Upper lobe of left lung (tissue), 6 donors: Measurements from ENCODE around the gene EIF4EBP3. TPM values are rescaled to one million over a fixed set of nuclear protein-coding genes. Genes with fewer than 3 reads are reported as not detected.

Source experiments
- ATAC-seq, 2 donors: fragments of 200-7000 bp; cut with Tn5 transposase; one replicate each; pipeline ENCODE4 v1.9.1; 2022; ENCODE audit warnings: mild to moderate bottlenecking in 2 of 2, moderate library complexity in 2 of 2; ENCODE audit not compliant: low FRiP score in 2 of 2
- DNase-seq, 2 donors: peaks; one replicate each; pipeline ENCODE4 v3.0.0-alpha.2; 2019 to 2020
- H3K27ac ChIP-seq, 4 donors: fragments of 200-600 bp; sonication (generic); one replicate each; pipeline ENCODE4 v1.5.1; 2016 to 2019
- H3K27me3 ChIP-seq, 4 donors: fragments of 200-600 bp; sonication (generic); one replicate each; pipeline ENCODE4 v1.5.1; 2017 to 2019
- H3K36me3 ChIP-seq, 4 donors: fragments of 200-600 bp; sonication (generic); one replicate each; pipeline ENCODE4 v1.5.1; 2016 to 2019
- H3K4me1 ChIP-seq, 4 donors: fragments of 200-600 bp; sonication (generic); one replicate each; pipeline ENCODE4 v1.5.1; 2018 to 2019
- H3K4me3 ChIP-seq, 4 donors: fragments of 200-600 bp; sonication (generic); one replicate each; pipeline ENCODE4 v1.5.1; 2017 to 2019; ENCODE audit warnings: mild to moderate bottlenecking in 2 of 4, moderate library complexity in 1 of 4
- H3K9me3 ChIP-seq, 4 donors: fragments of 200-600 bp; sonication (generic); one replicate each; pipeline ENCODE4 v1.5.1; 2018 to 2019
- EP300 ChIP-seq, 4 donors: sonication (generic); formaldehyde crosslinking; IDR thresholded peaks; one replicate each; pipeline ENCODE4 v1.5.1; 2017; ENCODE audit warnings: antibody characterized with exemption in 4 of 4, control low read depth in 2 of 4
- POLR2A ChIP-seq, 4 donors: fragments of 450-650 bp; IDR thresholded peaks; one replicate each; pipeline ENCODE4 v1.5.1; 2016 to 2017; ENCODE audit warnings: antibody characterized with exemption in 4 of 4, mild to moderate bottlenecking in 2 of 4
- POLR2AphosphoS5 ChIP-seq, 2 donors: sonication (generic); formaldehyde crosslinking; IDR thresholded peaks; one replicate each; pipeline ENCODE4 v1.5.1; 2017; ENCODE audit warnings: antibody characterized with exemption in 2 of 2
- WGBS, 2 donors: methylation state at CpG; one replicate each; pipeline ENCODE4 v1.1.5; 2017 to 2018; 5-methylcytosine and 5-hydroxymethylcytosine counted together
- total RNA-seq, 6 donors: library from RNA; depleted of rRNA in 4 of 6; stranded (reverse); fragments of >200 nt in 4 of 6; gene quantifications; one replicate each; pipeline versions ENCODE4 v1.1.0 to v1.2.1, GENCODE V29; 2016 to 2021
- TF ChIP-seq, protein P1 (sequence below), 6 experiments: fragments of 450-650 bp in 4 of 6; fragments of 200-600 bp in 2 of 6; sonication (generic) in 2 of 6; IDR thresholded peaks; one replicate each; pipeline ENCODE4 v1.5.1; 2016 to 2019; ENCODE audit warnings: antibody characterized with exemption in 6 of 6
- donor health status: DM: no; HTN: no; CAD: no; lungs with moderate emphysema.
- donor health status: DM: no; HTN: yes; CAD: no; lungs with severe emphysema.

EIF4EBP3 gene
- total RNA-seq, 6 donors from 2014 or later: 12.1 to 32.5 (median 21.0) TPM

DNA sequence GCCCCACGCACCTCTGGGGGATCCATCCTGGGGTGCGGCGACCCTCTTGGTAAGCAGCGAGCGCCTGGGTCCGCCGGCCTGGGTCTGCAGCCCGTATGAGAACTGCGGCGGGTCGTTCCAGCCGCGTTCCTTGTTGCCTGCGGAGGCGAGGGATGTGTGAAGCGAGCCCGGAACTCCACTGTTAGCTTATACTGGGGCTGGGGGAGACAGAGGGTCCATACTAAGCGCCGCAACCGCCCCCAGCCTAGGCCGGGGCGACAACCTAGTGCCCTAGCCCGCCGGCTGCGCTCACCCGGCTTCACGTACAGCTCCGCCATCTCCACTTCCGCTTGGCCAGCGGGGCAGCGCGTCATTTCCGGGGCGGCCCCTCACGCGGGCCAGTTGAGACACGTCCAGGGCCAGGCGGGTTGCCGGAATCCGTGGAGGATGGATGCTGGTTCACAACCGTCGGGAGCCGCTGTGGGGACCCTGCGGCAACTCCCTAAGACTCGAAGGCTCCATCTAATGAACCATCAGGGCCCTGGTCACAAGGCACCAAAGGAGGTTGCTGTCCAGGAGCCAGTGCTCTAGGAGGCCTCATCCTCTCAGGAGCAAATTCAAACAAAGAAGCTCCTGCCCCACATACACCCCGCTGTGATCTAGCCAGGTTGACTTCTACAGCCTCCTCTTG lies 9.8 kb downstream of the EIF4EBP3 start, which contains the start of gene SRA1:
TSS of gene SRA1 (minus strand) at position 338 of the 670 bp plus-strand sequence. CDS start at position 317, 21 bp downstream.
- peaks cover 18 to 39% (median 31%) of the 10 kb centered on the region in 4 donors for H3K4me1 ChIP-seq
- no peaks in the 10 kb centered on the region for H3K9me3 ChIP-seq
- ATAC-seq (peak; percentile 96 to 98), DNase-seq (peak; percentile 96 to 99)
- H3K36me3 ChIP-seq: peaks cover 0 to 22% (median 3%) of the 10 kb centered on the region in 4 donors
- no peaks in the 10 kb centered on the region for H3K27me3 ChIP-seq
- H3K4me3 ChIP-seq: peak within 1 kb of the TSS; percentile 52 to 76 (median 65)
- H3K27ac ChIP-seq: peak within 1 kb of the TSS; percentile 91 to 95 (median 93)
- 1% methylated on average over 13 to 41 of the region's 46 CpGs for WGBS, 2 donors
- peak in 1 of 4 donors; percentile 75 for TF ChIP-seq EP300 (IDR thresholded peaks at IDR 0.05)
- TF ChIP-seq POLR2AphosphoS5 (IDR thresholded peaks at IDR 0.05): peak; percentile 99
- TF ChIP-seq POLR2A (IDR thresholded peaks at IDR 0.05): peak; percentile 68 to 96 (median 92)
- TF ChIP-seq, protein P1, sequence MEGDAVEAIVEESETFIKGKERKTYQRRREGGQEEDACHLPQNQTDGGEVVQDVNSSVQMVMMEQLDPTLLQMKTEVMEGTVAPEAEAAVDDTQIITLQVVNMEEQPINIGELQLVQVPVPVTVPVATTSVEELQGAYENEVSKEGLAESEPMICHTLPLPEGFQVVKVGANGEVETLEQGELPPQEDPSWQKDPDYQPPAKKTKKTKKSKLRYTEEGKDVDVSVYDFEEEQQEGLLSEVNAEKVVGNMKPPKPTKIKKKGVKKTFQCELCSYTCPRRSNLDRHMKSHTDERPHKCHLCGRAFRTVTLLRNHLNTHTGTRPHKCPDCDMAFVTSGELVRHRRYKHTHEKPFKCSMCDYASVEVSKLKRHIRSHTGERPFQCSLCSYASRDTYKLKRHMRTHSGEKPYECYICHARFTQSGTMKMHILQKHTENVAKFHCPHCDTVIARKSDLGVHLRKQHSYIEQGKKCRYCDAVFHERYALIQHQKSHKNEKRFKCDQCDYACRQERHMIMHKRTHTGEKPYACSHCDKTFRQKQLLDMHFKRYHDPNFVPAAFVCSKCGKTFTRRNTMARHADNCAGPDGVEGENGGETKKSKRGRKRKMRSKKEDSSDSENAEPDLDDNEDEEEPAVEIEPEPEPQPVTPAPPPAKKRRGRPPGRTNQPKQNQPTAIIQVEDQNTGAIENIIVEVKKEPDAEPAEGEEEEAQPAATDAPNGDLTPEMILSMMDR (IDR thresholded peaks at IDR 0.05): peak in 3 of 6 experiments; percentile 12 to 25 (median 18)

DNA sequence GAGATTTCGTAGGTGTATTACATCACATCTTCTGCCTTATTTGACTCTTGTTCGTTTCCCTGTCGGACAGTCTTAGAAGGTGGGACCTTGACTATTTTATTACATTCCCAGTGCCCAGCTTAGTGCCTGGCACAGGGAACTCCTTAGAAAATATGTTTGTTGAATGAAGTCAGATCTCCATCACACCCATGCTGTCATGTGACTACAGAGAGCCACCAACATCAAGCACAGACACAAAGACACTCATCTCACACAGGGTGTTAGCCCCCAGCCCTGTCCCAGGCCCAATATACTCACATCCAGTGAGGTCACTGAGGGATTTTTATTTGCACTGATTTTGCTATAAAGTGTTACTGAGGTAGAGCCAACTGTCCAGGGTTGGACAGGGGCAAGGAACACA lies 10.5 kb downstream of the EIF4EBP3 start:
- Histone ChIP-seq H3K4me1 (peaks cover 22 to 45% (median 35%) of the 10 kb centered on the region in 4 donors), H3K4me3 (peak overlapping the region in 2 of 4 donors; percentile 66 to 76), H3K27me3 (no peaks in the 10 kb centered on the region), H3K27ac (peak overlapping the region; percentile 91 to 95 (median 93)), H3K36me3 (peaks cover 0 to 19% (median 1%) of the 10 kb centered on the region in 4 donors), H3K9me3 (no peaks in the 10 kb centered on the region)
- DNase-seq (no peak), ATAC-seq (no peak)
- WGBS, 2 donors: 82 to 90% methylated on average over 3 of the region's 3 CpGs
- TF ChIP-seq POLR2AphosphoS5 (IDR thresholded peaks at IDR 0.05) (no peak), POLR2A (IDR thresholded peaks at IDR 0.05) (no peak)
- TF ChIP-seq, protein P1 (IDR thresholded peaks at IDR 0.05): no peak

DNA sequence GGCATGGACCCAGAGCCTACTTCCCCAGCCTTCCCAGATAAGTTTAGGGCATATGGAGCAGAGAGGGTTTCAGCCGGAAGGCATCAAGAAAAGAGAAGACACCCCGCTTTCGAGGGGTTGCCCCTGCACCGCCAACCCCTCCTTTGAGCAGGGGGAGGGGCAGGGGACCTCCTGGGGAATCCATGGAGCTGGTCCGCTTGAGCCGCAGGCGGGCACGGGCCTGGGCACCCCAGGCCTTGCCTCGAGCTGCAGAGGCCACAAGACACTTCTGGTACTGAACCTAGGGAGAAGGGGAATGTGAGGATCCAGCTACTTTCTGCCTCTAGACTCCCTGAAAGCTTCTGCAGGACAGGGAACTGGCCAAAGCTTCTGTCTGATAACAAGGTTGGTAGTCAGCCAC lies 11.1 kb downstream of the EIF4EBP3 start:
- Histone ChIP-seq H3K9me3 (no peaks in the 10 kb centered on the region), H3K27me3 (no peaks in the 10 kb centered on the region), H3K4me1 (peaks cover 28 to 46% (median 39%) of the 10 kb centered on the region in 4 donors), H3K4me3 (no peak overlapping the region), H3K36me3 (peaks cover 0 to 16% (median 1%) of the 10 kb centered on the region in 4 donors), H3K27ac (peak overlapping the region in 1 of 4 donors; percentile 91)
- ATAC-seq: no peak
- WGBS, 2 donors: 97 to 98% methylated on average over 4 to 9 of the region's 9 CpGs
- DNase-seq: peak in 1 of 2 donors; percentile 68
- TF ChIP-seq, protein P1 (IDR thresholded peaks at IDR 0.05): no peak
- TF ChIP-seq POLR2A (IDR thresholded peaks at IDR 0.05): no peak
- no peak for TF ChIP-seq EP300 (IDR thresholded peaks at IDR 0.05)
- TF ChIP-seq POLR2AphosphoS5 (IDR thresholded peaks at IDR 0.05): no peak

DNA sequence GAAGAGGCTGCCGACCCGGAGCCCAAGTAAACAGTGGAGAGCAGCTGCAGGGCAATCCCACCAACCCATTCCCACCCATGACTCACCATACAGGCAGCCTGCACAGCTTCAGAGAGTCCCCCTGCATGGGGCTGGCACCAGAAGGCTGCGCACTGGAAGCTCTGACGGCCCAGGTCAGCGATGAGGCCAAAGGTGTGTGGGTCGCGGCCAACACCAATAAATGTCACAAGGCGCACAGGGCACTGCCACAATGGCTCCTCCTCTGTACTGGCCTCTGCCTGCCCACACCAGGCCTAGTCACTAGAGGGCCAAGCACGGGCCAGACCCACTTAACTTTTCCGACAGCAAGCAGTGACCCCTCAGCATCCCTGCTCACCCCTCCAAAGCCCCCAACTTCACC lies 12.8 kb downstream of the EIF4EBP3 start:
- peaks cover 30 to 43% (median 37%) of the 10 kb centered on the region in 4 donors for H3K4me1 ChIP-seq
- WGBS, 2 donors: 92 to 100% methylated on average over 3 to 10 of the region's 10 CpGs
- H3K9me3 ChIP-seq: no peaks in the 10 kb centered on the region
- H3K27me3 ChIP-seq: no peaks in the 10 kb centered on the region
- peaks cover 0 to 13% (median 1%) of the 10 kb centered on the region in 4 donors for H3K36me3 ChIP-seq
- TF ChIP-seq, protein P1 (IDR thresholded peaks at IDR 0.05): no peak
- H3K4me3 ChIP-seq: no peak overlapping the region
- H3K27ac ChIP-seq: no peak overlapping the region
- no peak for ATAC-seq
- DNase-seq: no peak
